HG02759 (cell line): ENCODE data around the gene LIPE.

Experiments
- ATAC-seq: cut with Tn5 transposase; IDR thresholded peaks from one replicate; pipeline ENCODE4 v1.9.1; 2021; ENCODE audit warnings: mild to moderate bottlenecking, moderate library complexity; ENCODE audit not compliant: unreplicated experiment

Gene LIPE

GRCh38 chr19:42360787-42361544, 66.2 kb downstream of the LIPE start:
- no peak for ATAC-seq

- no peak for ATAC-seq
These were observed 69.9 kb downstream of the LIPE start for GRCh38 chr19:42357290-42357689.

- ATAC-seq = no peak
These were observed 70.5 kb downstream of the LIPE start for GRCh38 chr19:42356686-42357085.

- no peak for ATAC-seq
These were observed 71.3 kb downstream of the LIPE start for GRCh38 chr19:42355896-42356295.

- ATAC-seq = no peak
These were observed 73.7 kb downstream of the LIPE start for GRCh38 chr19:42353341-42354015.

- ATAC-seq = no peak
These were observed 74.6 kb downstream of the LIPE start for GRCh38 chr19:42352301-42353259.
